Lung (tissue), 12 donors: Measurements from ENCODE around the gene EGFR. TPM values are rescaled to one million over a fixed set of nuclear protein-coding genes. Genes with fewer than 3 reads are reported as not detected.

Source experiments
- ATAC-seq: fragments of 200-7000 bp; cut with Tn5 transposase; one replicate; pipeline ENCODE4 v1.9.1; 2020; ENCODE audit warnings: moderate number of reproducible peaks; ENCODE audit not compliant: insufficient read depth, low FRiP score
- DNase-seq, 3 donors: peaks; one replicate each; pipeline ENCODE4 v3.0.0-alpha.2; 2013 to 2017
- H3K27ac ChIP-seq, 2 donors: one replicate each; pipeline ENCODE4 v1.5.1; 2013; ENCODE audit warnings: mild to moderate bottlenecking in 2 of 2, moderate library complexity in 2 of 2, control low read depth in 1 of 2, inconsistent platforms in 1 of 2, low read depth in 1 of 2, low read length in 1 of 2
- H3K27me3 ChIP-seq, 3 donors: one replicate each; pipeline ENCODE4 v1.5.1; 2013; ENCODE audit warnings: low read length in 2 of 3; ENCODE audit not compliant: control insufficient read depth in 3 of 3, insufficient read depth in 3 of 3
- H3K36me3 ChIP-seq, 4 donors: one replicate each; pipeline ENCODE4 v1.5.1; 2013; ENCODE audit warnings: low read length in 4 of 4, mild to moderate bottlenecking in 1 of 4, moderate library complexity in 1 of 4; ENCODE audit not compliant: control insufficient read depth in 4 of 4, insufficient read depth in 4 of 4
- H3K4me1 ChIP-seq, 5 donors: one replicate each; pipeline ENCODE4 v1.5.1; 2013; ENCODE audit warnings: low read length in 5 of 5, mild to moderate bottlenecking in 2 of 5, moderate library complexity in 1 of 5; ENCODE audit not compliant: control insufficient read depth in 5 of 5, insufficient read depth in 5 of 5
- H3K4me3 ChIP-seq: one replicate; pipeline ENCODE4 v1.5.1; 2013; ENCODE audit warnings: mild to moderate bottlenecking, control low read depth, moderate library complexity
- H3K9ac ChIP-seq, 2 donors: one replicate each; pipeline ENCODE4 v1.5.1; 2013; ENCODE audit warnings: low read length in 2 of 2, control low read depth in 1 of 2; ENCODE audit not compliant: insufficient read depth in 1 of 2
- H3K9me3 ChIP-seq, 4 donors: one replicate each; pipeline ENCODE4 v1.5.1; 2013; ENCODE audit warnings: low read length in 3 of 4, mild to moderate bottlenecking in 1 of 4, moderate library complexity in 1 of 4; ENCODE audit not compliant: control insufficient read depth in 4 of 4, insufficient read depth in 3 of 4
- CTCF ChIP-seq: IDR thresholded peaks from 2 replicates; pipeline ENCODE4 v1.5.1; 2012; ENCODE audit warnings: mild to moderate bottlenecking; ENCODE audit errors: control extremely low read depth, extremely low read depth
- WGBS, 2 donors: extraction: QIAGEN DNeasy Blood & Tissue Kit; methylation state at CpG; one replicate each; pipeline ENCODE4 v1.1.7; 2013; 5-methylcytosine and 5-hydroxymethylcytosine counted together
- polyA plus RNA-seq, 2 donors: library from polyadenylated mRNA; stranded (reverse); fragments of 200-250 nt; gene quantifications; one replicate each; pipeline ENCODE4 v1.2.1, GENCODE V29; 2013
- total RNA-seq, 2 donors: library from RNA; depleted of rRNA in 1 of 2; stranded (reverse); fragments of >200 nt in 1 of 2; gene quantifications; one replicate each; pipeline ENCODE4 v1.2.1, GENCODE V29; 2014 to 2021
- donor health status: control.
- donor health status: control.
- donor health status: Bipolar disorder and iron deficiency.
- donor health status: healthy.
- donor health status: DM: yes; HTN: yes; CAD: no.

The EGFR gene
- total and polyA plus RNA-seq, 4 donors: 11.6 to 78.7 (median 37.1) TPM

GRCh38 chr7:55172161-55172560 lies 153.3 kb downstream of the EGFR start:
- Histone ChIP-seq H3K36me3 (peaks cover 0 to 60% (median 50%) of the 10 kb centered on the region in 4 donors), H3K4me3 (no peak overlapping the region), H3K27ac (no peak overlapping the region), H3K4me1 (peaks cover 0 to 3% (median 2%) of the 10 kb centered on the region in 5 donors), H3K9me3 (peaks cover 0 to 3% (median 0%) of the 10 kb centered on the region in 4 donors), H3K9ac (no peak overlapping the region), H3K27me3 (no peaks in the 10 kb centered on the region)
- DNase-seq: no peak
- 91 to 96% methylated on average over 5 of the region's 5 CpGs for WGBS, 2 donors
- ATAC-seq: no peak
- TF ChIP-seq CTCF: no peak

GRCh38 chr7:55172881-55173609 lies 154.2 kb downstream of the EGFR start:
- WGBS, 2 donors: 93% methylated on average over 25 of the region's 25 CpGs
- Histone ChIP-seq H3K4me3 (no peak overlapping the region), H3K4me1 (peaks cover 0 to 11% (median 9%) of the 10 kb centered on the region in 5 donors), H3K9ac (no peak overlapping the region), H3K27me3 (no peaks in the 10 kb centered on the region), H3K36me3 (peaks cover 0 to 59% (median 51%) of the 10 kb centered on the region in 4 donors), H3K9me3 (peaks cover 0 to 3% (median 0%) of the 10 kb centered on the region in 4 donors), H3K27ac (no peak overlapping the region)
- no peak for TF ChIP-seq CTCF
- no peak for ATAC-seq
- no peak for DNase-seq

- Histone ChIP-seq H3K36me3 (peaks cover 0 to 59% (median 51%) of the 10 kb centered on the region in 4 donors), H3K27me3 (no peaks in the 10 kb centered on the region), H3K9ac (no peak overlapping the region), H3K4me3 (no peak overlapping the region), H3K9me3 (peaks cover 0 to 3% (median 0%) of the 10 kb centered on the region in 4 donors), H3K27ac (no peak overlapping the region), H3K4me1 (peaks cover 0 to 17% (median 11%) of the 10 kb centered on the region in 5 donors)
- no peak for DNase-seq
- no peak for TF ChIP-seq CTCF
- no peak for ATAC-seq
- WGBS, 2 donors: 96 to 97% methylated on average over 7 of the region's 7 CpGs
Measured at GRCh38 chr7:55173671-55174070, 154.9 kb downstream of the EGFR start.
